ENCODE measurements around the gene DHH. TPM values are rescaled to one million over a fixed set of nuclear protein-coding genes. Genes with fewer than 3 reads are reported as not detected.

DHH gene
- polyA plus RNA-seq, 3 donors: not detected

DNA sequence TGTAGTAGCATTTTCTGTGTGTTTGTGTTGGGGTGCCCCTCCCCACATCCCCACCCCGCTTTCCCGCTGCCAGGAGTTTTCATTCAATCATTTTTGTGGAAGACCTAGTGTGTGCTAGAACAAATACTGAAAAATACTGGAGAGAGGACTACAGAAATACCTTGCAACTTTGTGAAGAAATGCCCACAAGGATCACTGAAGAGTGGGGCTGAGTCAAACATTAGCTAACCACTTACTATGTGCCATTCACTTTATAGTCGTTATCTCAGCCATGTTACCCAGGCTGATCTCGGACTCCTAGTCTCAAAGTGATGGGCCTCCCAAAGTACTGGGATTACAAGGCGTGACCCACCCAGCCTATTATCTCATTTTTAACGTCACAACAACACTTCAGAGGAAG lies 16.6 kb upstream of the DHH start:
- peak overlapping the region; percentile 85 to 96 (median 93) for H3K27ac Mint-ChIP-seq
- H3K27ac ChIP-seq (ENCODE audit: low read depth in 1 of 2, low read length in 2 of 2): peak overlapping the region; percentile 84 to 91
- H3K9ac ChIP-seq (ENCODE audit: insufficient read depth, low read length, poor library complexity, severe bottlenecking): no peak overlapping the region
- peak overlapping the region; percentile 86 for H2AFZ ChIP-seq (ENCODE audit: insufficient read depth, low read depth, low read length, poor library complexity, severe bottlenecking)
- peak overlapping the region; percentile 93 for H3K4me2 ChIP-seq (replicated peaks; ENCODE audit: extremely low read depth, low read length, poor library complexity, severe bottlenecking)
- peaks cover 41% of the 10 kb centered on the region for H3K4me1 Mint-ChIP-seq
- peaks cover 32% of the 10 kb centered on the region for H3K79me2 ChIP-seq (ENCODE audit: insufficient read depth, low read length)
- H3K36me3 ChIP-seq (replicated peaks in 1 of 2; ENCODE audit: control insufficient read depth in 1 of 2, insufficient read depth in 2 of 2, low read length in 2 of 2): peaks cover 5 to 9% of the 10 kb centered on the region in 2 donors
- WGBS (ENCODE audit: insufficient coverage): 60% methylated on average over 2 of the region's 6 CpGs
- peaks cover 31% of the 10 kb centered on the region for H4K20me1 ChIP-seq (ENCODE audit: insufficient read depth, low read length)
- TF ChIP-seq, protein P1, sequence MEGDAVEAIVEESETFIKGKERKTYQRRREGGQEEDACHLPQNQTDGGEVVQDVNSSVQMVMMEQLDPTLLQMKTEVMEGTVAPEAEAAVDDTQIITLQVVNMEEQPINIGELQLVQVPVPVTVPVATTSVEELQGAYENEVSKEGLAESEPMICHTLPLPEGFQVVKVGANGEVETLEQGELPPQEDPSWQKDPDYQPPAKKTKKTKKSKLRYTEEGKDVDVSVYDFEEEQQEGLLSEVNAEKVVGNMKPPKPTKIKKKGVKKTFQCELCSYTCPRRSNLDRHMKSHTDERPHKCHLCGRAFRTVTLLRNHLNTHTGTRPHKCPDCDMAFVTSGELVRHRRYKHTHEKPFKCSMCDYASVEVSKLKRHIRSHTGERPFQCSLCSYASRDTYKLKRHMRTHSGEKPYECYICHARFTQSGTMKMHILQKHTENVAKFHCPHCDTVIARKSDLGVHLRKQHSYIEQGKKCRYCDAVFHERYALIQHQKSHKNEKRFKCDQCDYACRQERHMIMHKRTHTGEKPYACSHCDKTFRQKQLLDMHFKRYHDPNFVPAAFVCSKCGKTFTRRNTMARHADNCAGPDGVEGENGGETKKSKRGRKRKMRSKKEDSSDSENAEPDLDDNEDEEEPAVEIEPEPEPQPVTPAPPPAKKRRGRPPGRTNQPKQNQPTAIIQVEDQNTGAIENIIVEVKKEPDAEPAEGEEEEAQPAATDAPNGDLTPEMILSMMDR (IDR thresholded peaks at IDR 0.05): no peak
- no peaks in the 10 kb centered on the region for H3K27me3 ChIP-seq (ENCODE audit: control insufficient read depth in 2 of 2, insufficient read depth in 2 of 2, low read length in 2 of 2)
- no peaks in the 10 kb centered on the region for H3K9me3 Mint-ChIP-seq
- H3K27me3 Mint-ChIP-seq (ENCODE audit: low read depth in 3 of 3): peaks cover 0 to 1% (median 1%) of the 10 kb centered on the region in 3 donors
- H3K36me3 Mint-ChIP-seq: peaks cover 6 to 10% of the 10 kb centered on the region in 2 donors
- no peak for DNase-seq
- H3K4me3 Mint-ChIP-seq: peak overlapping the region; percentile 80 to 95
- intact Hi-C loops (cut with micrococcal nuclease): loop anchor here in 1 of 2 donors (1.0 kb wide), 1 partner anchor 41 kb away; no protein-coding TSS in a partner anchor
- peaks cover 36 to 44% of the 10 kb centered on the region in 2 donors for H3K4me1 ChIP-seq (ENCODE audit: control insufficient read depth in 1 of 2, insufficient read depth in 2 of 2, low read length in 2 of 2)
- no peaks in the 10 kb centered on the region for H3K9me3 ChIP-seq (replicated peaks in 1 of 2; ENCODE audit: control insufficient read depth in 1 of 2, insufficient read depth in 1 of 2, low read length in 2 of 2)
- peak overlapping the region in 1 of 3 experiments; percentile 100 for H3K4me3 ChIP-seq (replicated peaks in 1 of 3; ENCODE audit: low read depth in 2 of 3, low read length in 3 of 3)

DNA sequence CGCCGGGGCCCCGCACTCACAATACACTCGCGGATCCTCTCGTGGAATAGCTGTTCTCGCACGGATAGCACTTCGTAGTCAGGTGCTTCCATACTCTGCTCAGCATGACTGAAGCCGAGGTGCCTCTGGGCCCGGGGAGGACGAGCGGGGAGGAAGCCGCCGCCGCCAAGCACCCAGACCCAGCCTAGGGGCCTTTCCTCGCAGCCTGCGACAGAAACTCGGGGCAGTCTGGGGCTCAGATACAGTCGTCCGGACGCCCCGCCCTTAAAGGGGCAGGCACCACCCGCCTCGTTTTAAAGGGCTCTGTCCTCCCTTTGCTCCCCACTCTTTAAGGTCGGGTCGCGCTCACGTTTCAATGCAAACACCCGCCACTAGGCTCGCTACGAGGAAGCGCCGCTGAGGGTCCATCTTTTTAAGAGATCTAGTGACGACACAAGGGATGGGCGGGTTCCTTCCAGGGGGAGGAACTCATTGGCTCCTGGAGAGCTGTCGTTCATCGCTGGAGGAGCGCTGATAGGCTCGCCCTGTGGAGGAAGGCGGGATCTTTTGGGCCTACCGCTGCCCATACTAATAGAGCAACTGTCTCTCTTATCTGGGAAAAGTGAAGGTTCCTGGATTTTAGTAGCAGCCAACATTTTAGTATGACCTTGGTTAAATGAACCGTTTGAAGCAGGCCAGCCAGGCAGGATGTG lies 16.0 kb upstream of the DHH start, which contains the start of gene LMBR1L:
Gene LMBR1L, minus strand, starts transcription at position 384 of the 692 bp plus-strand sequence. Its CDS starts 292 bp downstream, at position 92.
- H3K4me3 ChIP-seq (replicated peaks in 1 of 3; ENCODE audit: low read depth in 2 of 3, low read length in 3 of 3): peak within 1 kb of the TSS; percentile 71 to 100 (median 71)

More for the DNA sequence above, 16.0 kb upstream of the DHH start, which contains the start of gene LMBR1L:
- intact Hi-C loops (cut with micrococcal nuclease): loop anchor here in 1 of 2 donors (1.0 kb wide), 1 partner anchor 40 kb away; no protein-coding TSS in a partner anchor
- H3K27ac Mint-ChIP-seq: peak within 1 kb of the TSS; percentile 90 to 96 (median 95)
- H2AFZ ChIP-seq (ENCODE audit: insufficient read depth, low read depth, low read length, poor library complexity, severe bottlenecking): peak within 1 kb of the TSS; percentile 86
- H3K36me3 Mint-ChIP-seq: peaks cover 10 to 11% of the 10 kb centered on the region in 2 donors
- peaks cover 37% of the 10 kb centered on the region for H4K20me1 ChIP-seq (ENCODE audit: insufficient read depth, low read length)
- H3K79me2 ChIP-seq (ENCODE audit: insufficient read depth, low read length): peaks cover 33% of the 10 kb centered on the region
- H3K27ac ChIP-seq (ENCODE audit: low read depth in 1 of 2, low read length in 2 of 2): peak within 1 kb of the TSS; percentile 84 to 91
- TF ChIP-seq, protein P1 (IDR thresholded peaks at IDR 0.05): peak; percentile 57
- peak within 1 kb of the TSS; percentile 83 for H3K9ac ChIP-seq (ENCODE audit: insufficient read depth, low read length, poor library complexity, severe bottlenecking)
- peak within 1 kb of the TSS; percentile 93 for H3K4me2 ChIP-seq (replicated peaks; ENCODE audit: extremely low read depth, low read length, poor library complexity, severe bottlenecking)
- H3K9me3 Mint-ChIP-seq: no peaks in the 10 kb centered on the region
- H3K9me3 ChIP-seq (replicated peaks in 1 of 2; ENCODE audit: control insufficient read depth in 1 of 2, insufficient read depth in 1 of 2, low read length in 2 of 2): no peaks in the 10 kb centered on the region
- H3K36me3 ChIP-seq (replicated peaks in 1 of 2; ENCODE audit: control insufficient read depth in 1 of 2, insufficient read depth in 2 of 2, low read length in 2 of 2): peaks cover 5 to 9% of the 10 kb centered on the region in 2 donors
- no peaks in the 10 kb centered on the region for H3K27me3 ChIP-seq (ENCODE audit: control insufficient read depth in 2 of 2, insufficient read depth in 2 of 2, low read length in 2 of 2)
- WGBS (ENCODE audit: insufficient coverage): 0% methylated on average over 26 of the region's 43 CpGs
- peak; percentile 97 to 99 (median 98) for DNase-seq
- H3K4me1 Mint-ChIP-seq: peaks cover 47% of the 10 kb centered on the region
- H3K4me3 Mint-ChIP-seq: peak within 1 kb of the TSS; percentile 95 to 100
- peaks cover 0 to 1% (median 1%) of the 10 kb centered on the region in 3 donors for H3K27me3 Mint-ChIP-seq (ENCODE audit: low read depth in 3 of 3)
- peaks cover 42 to 50% of the 10 kb centered on the region in 2 donors for H3K4me1 ChIP-seq (ENCODE audit: control insufficient read depth in 1 of 2, insufficient read depth in 2 of 2, low read length in 2 of 2)
